K562 (cell line): ENCODE data around the gene ANKRD1. TPM values are rescaled to one million over a fixed set of nuclear protein-coding genes. Genes with fewer than 3 reads are reported as not detected.

Source experiments
- ATAC-seq: fragments of 200-7000 bp; cut with Tn5 transposase; 3 replicates; pipeline ENCODE4 v1.9.1; 2020; ENCODE audit warnings: moderate library complexity
- BruUV-seq: library from RNA; stranded (reverse); fragments of 400-500 nt; replicated peaks from 2 replicates; lab custom pipeline; 2021; lab: Mats Ljungman, UMichigan
- CTCF ChIA-PET: fragments of 300-600 bp; formaldehyde crosslinking; extraction: SDS; loops from one replicate; lab custom pipeline; 2021; ENCODE audit warnings: low intra/inter-chr PET ratio; lab: Yijun Ruan, JAX
- POLR2A ChIA-PET: fragments of 300-600, 350-650 bp; sonication (Branson Sonifier 250); formaldehyde crosslinking; extraction: SDS; loops from one replicate; lab custom pipeline; 2021; ENCODE audit warnings: antibody characterized with exemption, inconsistent platforms; lab: Yijun Ruan, JAX
- DNase-seq, 4 experiments: peaks; one replicate each; pipeline versions ENCODE4 v3.0.0 to v3.0.0-alpha.2; 2011 to 2018; ENCODE audit warnings: low spot score in 3 of 4, mixed read lengths in 3 of 4; ENCODE audit errors: extremely low read depth in 1 of 4
- FAIRE-seq: peaks from 2 replicates; lab custom pipeline; 2011; peaks lifted over from hg19 to GRCh38; lab: Jason Lieb, UNC
- H2AFZ ChIP-seq: 2 replicates; pipeline ENCODE4 v1.6.0; 2011; ENCODE audit warnings: low read depth, low read length, control low read depth, inconsistent platforms
- H3K27ac ChIP-seq: fragments of 200-600 bp; 3 replicates; pipeline ENCODE4 v1.8.0; 2011; ENCODE audit warnings: low read depth, mild to moderate bottlenecking, control low read depth, inconsistent platforms, low read length, moderate library complexity, mixed read lengths; ENCODE audit errors: extremely low read depth
- H3K27me3 ChIP-seq, 2 experiments: fragments of 300-600 bp in 1 of 2; 2 replicates in 1 of 2; 3 replicates in 1 of 2; pipeline versions ENCODE4 v1.6.0 to v1.8.0; 2011; ENCODE audit warnings: inconsistent platforms in 2 of 2, low read length in 2 of 2, mild to moderate bottlenecking in 1 of 2, mixed read lengths in 1 of 2, moderate library complexity in 1 of 2; ENCODE audit not compliant: control insufficient read depth in 2 of 2, insufficient read depth in 2 of 2
- H3K36me3 ChIP-seq: fragments of 300-600 bp; 3 replicates; pipeline ENCODE4 v1.8.0; 2011; ENCODE audit warnings: mild to moderate bottlenecking, low read length, inconsistent platforms; ENCODE audit not compliant: control insufficient read depth, insufficient read depth
- H3K4me1 ChIP-seq, 2 experiments: fragments of 200-600 bp in 1 of 2; replicated peaks in 1 of 2; 2 replicates in 1 of 2; 3 replicates in 1 of 2; pipeline versions ENCODE4 v1.5.1 to v1.8.0; 2011; ENCODE audit warnings: inconsistent platforms in 2 of 2, low read length in 2 of 2, mild to moderate bottlenecking in 1 of 2, mixed read lengths in 1 of 2, moderate library complexity in 1 of 2; ENCODE audit not compliant: control insufficient read depth in 2 of 2, insufficient read depth in 2 of 2
- H3K4me2 ChIP-seq: 2 replicates; pipeline ENCODE4 v1.6.1; 2011; ENCODE audit warnings: low read length, control low read depth, inconsistent platforms, mixed read lengths; ENCODE audit not compliant: insufficient read depth
- H3K4me3 ChIP-seq: fragments of 200-600 bp; sonication (generic), shearing (Covaris generic); 2 replicates; pipeline ENCODE4 v1.5.1; 2016; ENCODE audit warnings: control low read depth, inconsistent platforms
- H3K79me2 ChIP-seq: fragments of 200-600 bp; 3 replicates; pipeline ENCODE4 v1.8.0; 2011; ENCODE audit warnings: low read length, inconsistent platforms; ENCODE audit not compliant: control insufficient read depth, insufficient read depth
- H3K9ac ChIP-seq, 2 experiments: 2 replicates each; pipeline versions ENCODE4 v1.6.0 to v1.6.1; 2011; ENCODE audit warnings: low read depth in 2 of 2, low read length in 2 of 2, control low read depth in 1 of 2, inconsistent platforms in 1 of 2, mild to moderate bottlenecking in 1 of 2, mixed read lengths in 1 of 2; ENCODE audit not compliant: insufficient read depth in 1 of 2
- H3K9me1 ChIP-seq: one replicate; pipeline ENCODE4 v1.6.0; 2011; ENCODE audit warnings: inconsistent platforms, mild to moderate bottlenecking, low read length, moderate library complexity; ENCODE audit not compliant: control insufficient read depth, insufficient read depth
- H3K9me3 ChIP-seq: replicated peaks from 2 replicates; pipeline ENCODE4 v1.5.1; 2011; ENCODE audit warnings: low read depth, low read length, inconsistent platforms; ENCODE audit not compliant: control insufficient read depth, insufficient read depth
- H4K20me1 ChIP-seq: replicated peaks from 2 replicates; pipeline ENCODE4 v1.6.1; 2011; ENCODE audit warnings: low read length, inconsistent platforms, mixed read lengths; ENCODE audit not compliant: control insufficient read depth, insufficient read depth
- ADNP ChIP-seq: fragments of 200-800 bp; sonication (Bioruptor generic); IDR thresholded peaks from 2 replicates; pipeline ENCODE4 v1.6.1; 2016; ENCODE audit warnings: missing genetic modification characterization, missing compliant biosample characterization
- AFF4 ChIP-seq: sonication (generic); formaldehyde crosslinking; IDR thresholded peaks from 2 replicates; pipeline ENCODE4 v1.8.0; 2023; ENCODE audit warnings: mild to moderate bottlenecking, missing genetic modification reagents
- C11orf30 ChIP-seq: fragments of 450-650 bp; IDR thresholded peaks from 2 replicates; pipeline ENCODE4 v1.6.1; 2016; ENCODE audit warnings: low read depth, mild to moderate bottlenecking
- DDX20 ChIP-seq: fragments of 450-650 bp; IDR thresholded peaks from 2 replicates; pipeline ENCODE4 v1.6.1; 2016; ENCODE audit warnings: missing genetic modification characterization, low read depth, mild to moderate bottlenecking, missing compliant biosample characterization, moderate library complexity
- ETV6 ChIP-seq, 3 experiments: fragments of 150-350 bp in 1 of 3; sonication (generic) in 1 of 3; formaldehyde crosslinking in 1 of 3; IDR thresholded peaks; 2 replicates each; pipeline versions ENCODE4 v1.6.1 to v1.8.0; 2014 to 2022; ENCODE audit warnings: borderline replicate concordance in 2 of 3, low read depth in 2 of 3, antibody characterized with exemption in 1 of 3, low read length in 1 of 3, mild to moderate bottlenecking in 1 of 3, missing genetic modification reagents in 1 of 3
- ILK ChIP-seq: fragments of 450-650 bp; IDR thresholded peaks from 2 replicates; pipeline ENCODE4 v1.6.1; 2016; ENCODE audit warnings: missing genetic modification characterization, low read depth, mild to moderate bottlenecking, missing compliant biosample characterization, moderate library complexity, borderline replicate concordance
- MAX ChIP-seq: sonication (generic); formaldehyde crosslinking; IDR thresholded peaks from 2 replicates; pipeline ENCODE4 v1.9.0; 2022; ENCODE audit warnings: mild to moderate bottlenecking, missing genetic modification reagents
- PPARD ChIP-seq: fragments of 250-450 bp; sonication (Bioruptor Pico); IDR thresholded peaks from 2 replicates; pipeline ENCODE4 v1.8.0; 2022; ENCODE audit warnings: inconsistent platforms, mild to moderate bottlenecking, moderate library complexity
- TEAD1 ChIP-seq, 2 experiments: fragments of 450-650 bp in 1 of 2; sonication (generic) in 1 of 2; formaldehyde crosslinking; IDR thresholded peaks; 2 replicates each; pipeline versions ENCODE4 v1.4.0 to v1.8.0; 2020 to 2022; ENCODE audit warnings: mild to moderate bottlenecking in 2 of 2, missing genetic modification reagents in 1 of 2
- UBTF ChIP-seq, 2 experiments: IDR thresholded peaks; 2 replicates each; pipeline ENCODE4 v1.6.1; 2012; ENCODE audit warnings: improper control_type of control experiment in 2 of 2, low read depth in 2 of 2, low read length in 2 of 2, borderline replicate concordance in 1 of 2
- ZNF395 ChIP-seq: fragments of 200-800 bp; sonication (Bioruptor generic); IDR thresholded peaks from 2 replicates; pipeline ENCODE4 v1.6.1; 2017; ENCODE audit warnings: missing genetic modification characterization, missing compliant biosample characterization
- WGBS: fragments of 100-300 bp; shearing (Covaris generic); methylation state at CpG from one replicate; pipeline ENCODE4 v1.1.6; 2016; ENCODE audit warnings: low coverage, mixed read lengths; ENCODE audit not compliant: insufficient coverage; ENCODE audit errors: missing lambda C conversion rate; 5-methylcytosine and 5-hydroxymethylcytosine counted together
- in situ Hi-C: fragments of 300-500 bp; cut with MboI; formaldehyde crosslinking; loops from 4 replicates; pipeline ENCODE4 v1.15.0; 2018; ENCODE audit warnings: inconsistent platforms, mixed read lengths
- intact Hi-C: fragments of 100-400 bp; cut with micrococcal nuclease; formaldehyde crosslinking; loops from 2 replicates; pipeline ENCODE4 v1.14.2; 2022
- polyA plus RNA-seq, 8 experiments: library from polyadenylated mRNA; depleted of rRNA in 4 of 8; stranded (reverse) in 5 of 8; unstranded in 3 of 8; fragments of >200 nt; fragmentation: Nextera tagmentation in 2 of 8; fragmentation: Illumina TruSeq in 1 of 8; extraction: Ambion mirVana in 2 of 8; extraction: Trizol in 1 of 8; gene quantifications; 2 replicates each; pipeline versions ENCODE4 v1.2.1 to v1.2.3, GENCODE V29; 2011 to 2014; ENCODE audit warnings: inconsistent platforms in 1 of 8, missing spikeins in 1 of 8
- total RNA-seq, 7 experiments: library from RNA; depleted of rRNA in 6 of 7; stranded (reverse); fragments of >200 nt in 6 of 7; fragmentation: Illumina TruSeq in 2 of 7; extraction: Trizol in 2 of 7; gene quantifications; 2 replicates each; pipeline versions ENCODE4 v1.2.1 to v1.2.3, GENCODE V29; 2011 to 2021; ENCODE audit warnings: low replicate concordance in 1 of 7

ANKRD1 gene
- total and polyA plus RNA-seq, 9 of the 15 experiments (the other 6 are each of a cell fraction or from before 2014, with no cell fraction given), result not detected

- no peak overlapping the region for H3K4me2 ChIP-seq
- no peak for TF ChIP-seq ETV6 (IDR thresholded peaks at IDR 0.05; ENCODE audit: borderline replicate concordance in 1 of 2, low read depth in 2 of 2, low read length in 1 of 2)
- no peak for TF ChIP-seq ETV6 (CRISPR knock-in tag; IDR thresholded peaks at IDR 0.05; ENCODE audit: borderline replicate concordance)
- TF ChIP-seq MAX (CRISPR knock-in tag), result no peak
- no peak for TF ChIP-seq UBTF (IDR thresholded peaks at IDR 0.05; ENCODE audit: borderline replicate concordance in 1 of 2, low read depth in 2 of 2, low read length in 2 of 2)
- no peak for TF ChIP-seq ZNF395 (CRISPR knock-in tag)
- no peak for TF ChIP-seq TEAD1 (CRISPR knock-in tag; IDR thresholded peaks at IDR 0.05)
- TF ChIP-seq PPARD (CRISPR knock-in tag), result no peak
- no peak for TF ChIP-seq AFF4 (CRISPR knock-in tag)
- no peak for TF ChIP-seq ADNP (tag)
- TF ChIP-seq C11orf30, result no peak
- no peak for TF ChIP-seq DDX20 (tag)
- no peak for TF ChIP-seq ILK (tag)
Observed at GRCh38 chr10:90914992-90915765, 5.7 kb downstream of the ANKRD1 start.

More at GRCh38 chr10:90914992-90915765, 5.7 kb downstream of the ANKRD1 start:
- FAIRE-seq (no peak), ATAC-seq (no peak), DNase-seq (no peak)
- ChIA-PET CTCF (no interaction called here), POLR2A (interaction anchor here (1.1 kb wide), 1 partner anchor 11 kb away, joined by 4 read pairs; no protein-coding TSS in a partner anchor)
- Histone ChIP-seq H3K79me2 (no peaks in the 10 kb centered on the region), H3K4me1 (no peaks in the 10 kb centered on the region; a peak in 1 of 5 replicates), H3K9ac (no peak overlapping the region), H3K9me3 (no peaks in the 10 kb centered on the region), H2AFZ (no peak overlapping the region), H4K20me1 (no peaks in the 10 kb centered on the region), H3K27ac (no peak overlapping the region), H3K27me3 (peaks cover 4 to 5% of the 10 kb centered on the region in 2 experiments; a peak in 2 of 5 replicates), H3K4me3 (no peak overlapping the region), H3K9me1 (no peaks in the 10 kb centered on the region), H3K36me3 (no peaks in the 10 kb centered on the region)
- BruUV-seq, result no TSS peak
- in situ Hi-C loops (loop anchor here (25.0 kb wide), 1 partner anchor 997 kb away; the partner anchor contains the start of genes BTAF1 and FGFBP3), intact Hi-C loops (no loop called here)
- 35% methylated on average over 9 of the region's 10 CpGs for WGBS
